Testis (tissue), 2 donors: Measurements from ENCODE around the gene ALDH4A1.

Experiments
- POLR2A ChIP-seq: fragments of 450-650 bp; IDR thresholded peaks from one replicate; pipeline ENCODE4 v1.6.1; 2017; ENCODE audit warnings: antibody characterized with exemption, mild to moderate bottlenecking, moderate library complexity
- TF ChIP-seq, protein P1 (sequence below), 3 experiments: fragments of 450-650 bp in 2 of 3; fragments of 200-600 bp in 1 of 3; sonication (generic) in 1 of 3; IDR thresholded peaks; one replicate each; pipeline ENCODE4 v1.5.1; 2016 to 2019; ENCODE audit warnings: antibody characterized with exemption in 3 of 3, mild to moderate bottlenecking in 2 of 3, moderate library complexity in 1 of 3

DNA sequence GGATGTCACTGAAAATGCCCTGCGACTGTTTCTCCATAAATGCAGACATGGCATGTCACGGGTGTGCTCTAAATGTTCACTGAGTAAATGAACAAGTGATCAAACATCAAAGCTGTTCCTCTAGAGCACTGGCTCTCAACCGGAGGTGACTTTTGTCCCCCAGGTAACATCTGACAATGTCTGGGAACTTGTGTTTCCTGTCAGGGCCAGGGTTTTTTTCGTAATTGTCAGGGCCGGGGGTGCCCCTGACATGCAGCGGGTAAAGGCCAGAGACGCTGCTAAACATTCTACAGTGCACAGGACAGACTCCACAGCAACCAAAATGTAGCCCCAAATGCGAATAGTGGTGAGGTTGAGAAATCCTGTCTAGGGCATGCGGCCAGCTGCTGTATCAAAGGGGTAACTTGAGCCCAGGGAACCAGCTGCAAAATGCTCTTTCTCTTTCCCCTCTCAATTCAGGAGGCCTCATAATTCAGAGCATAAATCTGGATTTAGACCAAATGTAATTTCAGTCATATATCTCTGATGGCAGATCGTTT is 2.0 kb downstream of the ALDH4A1 start:
- no peak for TF ChIP-seq POLR2A
- TF ChIP-seq, protein P1, sequence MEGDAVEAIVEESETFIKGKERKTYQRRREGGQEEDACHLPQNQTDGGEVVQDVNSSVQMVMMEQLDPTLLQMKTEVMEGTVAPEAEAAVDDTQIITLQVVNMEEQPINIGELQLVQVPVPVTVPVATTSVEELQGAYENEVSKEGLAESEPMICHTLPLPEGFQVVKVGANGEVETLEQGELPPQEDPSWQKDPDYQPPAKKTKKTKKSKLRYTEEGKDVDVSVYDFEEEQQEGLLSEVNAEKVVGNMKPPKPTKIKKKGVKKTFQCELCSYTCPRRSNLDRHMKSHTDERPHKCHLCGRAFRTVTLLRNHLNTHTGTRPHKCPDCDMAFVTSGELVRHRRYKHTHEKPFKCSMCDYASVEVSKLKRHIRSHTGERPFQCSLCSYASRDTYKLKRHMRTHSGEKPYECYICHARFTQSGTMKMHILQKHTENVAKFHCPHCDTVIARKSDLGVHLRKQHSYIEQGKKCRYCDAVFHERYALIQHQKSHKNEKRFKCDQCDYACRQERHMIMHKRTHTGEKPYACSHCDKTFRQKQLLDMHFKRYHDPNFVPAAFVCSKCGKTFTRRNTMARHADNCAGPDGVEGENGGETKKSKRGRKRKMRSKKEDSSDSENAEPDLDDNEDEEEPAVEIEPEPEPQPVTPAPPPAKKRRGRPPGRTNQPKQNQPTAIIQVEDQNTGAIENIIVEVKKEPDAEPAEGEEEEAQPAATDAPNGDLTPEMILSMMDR (IDR thresholded peaks at IDR 0.05), result no peak
